Esophagus muscularis mucosa (tissue), 4 donors: ENCODE measurements around the gene MGAT4A.

Experiments used
- EP300 ChIP-seq: sonication (generic); formaldehyde crosslinking; IDR thresholded peaks from one replicate; pipeline ENCODE4 v1.6.1; 2017; ENCODE audit warnings: antibody characterized with exemption
- POLR2A ChIP-seq: fragments of 450-650 bp; IDR thresholded peaks from one replicate; pipeline ENCODE4 v1.6.1; 2017; ENCODE audit warnings: antibody characterized with exemption, moderate library complexity, mild to moderate bottlenecking, low read depth
- POLR2AphosphoS5 ChIP-seq, 2 donors: sonication (generic); formaldehyde crosslinking; IDR thresholded peaks; one replicate each; pipeline ENCODE4 v1.6.1; 2017; ENCODE audit warnings: antibody characterized with exemption in 2 of 2
- TF ChIP-seq, protein P1 (sequence below), 3 experiments: fragments of 200-600 bp in 2 of 3; fragments of 450-650 bp in 1 of 3; sonication (generic) in 2 of 3; IDR thresholded peaks; one replicate each; pipeline ENCODE4 v1.5.1; 2017 to 2019; ENCODE audit warnings: antibody characterized with exemption in 3 of 3, mild to moderate bottlenecking in 2 of 3, moderate library complexity in 1 of 3

DNA sequence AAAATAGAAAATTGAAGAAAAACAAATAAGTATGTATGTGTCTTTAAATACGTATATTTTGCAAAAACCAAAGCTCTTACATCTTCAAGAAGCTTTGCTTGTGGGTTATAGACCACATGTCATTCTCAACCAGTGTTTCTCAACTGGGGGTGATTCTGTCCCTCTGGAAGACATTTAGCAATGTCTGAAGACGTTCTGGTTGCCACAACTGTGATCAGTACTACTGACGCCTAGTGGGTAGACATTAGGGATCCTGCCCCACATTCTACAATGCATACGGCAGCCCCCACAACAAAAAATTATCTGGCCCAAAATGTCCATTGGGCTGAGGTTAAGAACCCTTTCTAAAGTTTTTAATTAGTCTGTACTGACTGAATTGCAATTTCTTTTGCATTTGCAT is 74.1 kb downstream of the MGAT4A start:
- TF ChIP-seq, protein P1, sequence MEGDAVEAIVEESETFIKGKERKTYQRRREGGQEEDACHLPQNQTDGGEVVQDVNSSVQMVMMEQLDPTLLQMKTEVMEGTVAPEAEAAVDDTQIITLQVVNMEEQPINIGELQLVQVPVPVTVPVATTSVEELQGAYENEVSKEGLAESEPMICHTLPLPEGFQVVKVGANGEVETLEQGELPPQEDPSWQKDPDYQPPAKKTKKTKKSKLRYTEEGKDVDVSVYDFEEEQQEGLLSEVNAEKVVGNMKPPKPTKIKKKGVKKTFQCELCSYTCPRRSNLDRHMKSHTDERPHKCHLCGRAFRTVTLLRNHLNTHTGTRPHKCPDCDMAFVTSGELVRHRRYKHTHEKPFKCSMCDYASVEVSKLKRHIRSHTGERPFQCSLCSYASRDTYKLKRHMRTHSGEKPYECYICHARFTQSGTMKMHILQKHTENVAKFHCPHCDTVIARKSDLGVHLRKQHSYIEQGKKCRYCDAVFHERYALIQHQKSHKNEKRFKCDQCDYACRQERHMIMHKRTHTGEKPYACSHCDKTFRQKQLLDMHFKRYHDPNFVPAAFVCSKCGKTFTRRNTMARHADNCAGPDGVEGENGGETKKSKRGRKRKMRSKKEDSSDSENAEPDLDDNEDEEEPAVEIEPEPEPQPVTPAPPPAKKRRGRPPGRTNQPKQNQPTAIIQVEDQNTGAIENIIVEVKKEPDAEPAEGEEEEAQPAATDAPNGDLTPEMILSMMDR (IDR thresholded peaks at IDR 0.05) = no peak
- TF ChIP-seq POLR2AphosphoS5 (IDR thresholded peaks at IDR 0.05) = no peak
- no peak for TF ChIP-seq POLR2A
- TF ChIP-seq EP300 = no peak
